C4-2B (cell line): ENCODE measurements around the gene PLA2G15.

Experiments
- CTCF ChIP-seq: fragments of 450-650 bp; conservative IDR thresholded peaks from 2 replicates; pipeline ENCODE4 v1.5.1; 2017; ENCODE audit warnings: mild to moderate bottlenecking
- ZFX ChIP-seq: fragments of 450-650 bp; IDR thresholded peaks from 2 replicates; pipeline ENCODE4 v1.6.1; 2017

- TF ChIP-seq CTCF: no peak
- TF ChIP-seq ZFX: no peak
Observed at GRCh38 chr16:68228652-68229051, 16.5 kb upstream of the PLA2G15 start.
